ENCODE results near the gene KLHL1. TPM values are rescaled to one million over a fixed set of nuclear protein-coding genes. Genes with fewer than 3 reads are reported as not detected.

The KLHL1 gene
- total RNA-seq, 4 donors from 2014 or later, result not detected

Other genes with a start within 250 kb of the KLHL1 start
- not detected for gene ATXN8OS, start 626 bp downstream of the KLHL1 start, total RNA-seq